ENCODE results near the gene UTP3. TPM values are rescaled to one million over a fixed set of nuclear protein-coding genes. Genes with fewer than 3 reads are reported as not detected.
A peak's percentile ranks its signal among the peaks of the same experiment; 100 is the strongest.
"Not testable (repeated sequence)": the region's sequence is repeated elsewhere in the genome, so short reads cannot be mapped to it uniquely, and the experiment has no call there.

UTP3 gene
- total RNA-seq, 2 experiments from 2014 or later = 38.7 to 39.2 TPM

- H3K36me3 Mint-ChIP-seq (ENCODE audit: low read depth) = no peaks in the 10 kb centered on the region
- no peak for DNase-seq
- no peak for ATAC-seq
- no peak overlapping the region for H3K4me3 Mint-ChIP-seq
- H3K27ac Mint-ChIP-seq = no peak overlapping the region
- H3K27me3 Mint-ChIP-seq (ENCODE audit: low read depth) = no peaks in the 10 kb centered on the region
- ChIA-PET POLR2A (no interaction called here), CTCF (interaction anchor here (0.6 kb wide), 1 partner anchor 63 kb away, joined by 3 read pairs; no protein-coding TSS in a partner anchor)
- H3K4me1 Mint-ChIP-seq (ENCODE audit: low read depth) = peaks cover 29% of the 10 kb centered on the region
- H3K9me3 Mint-ChIP-seq (ENCODE audit: insufficient read depth) = no peaks in the 10 kb centered on the region
These were observed 30.7 kb downstream of the UTP3 start for GRCh38 chr4:70718811-70719604.

GRCh38 chr4:70721747-70722146, 33.4 kb downstream of the UTP3 start, which contains the start of gene RUFY3:
Gene RUFY3, plus strand, starts transcription at chr4:70721964. Its CDS starts 610 bp downstream, at chr4:70722574.
- DNase-seq (no peak), ATAC-seq (no peak)
- CTCF ChIA-PET = interaction anchor here (1.0 to 4.7 kb wide), 9 partner anchors 13 to 272 kb away, joined by 3 to 35 read pairs (median 7); partner anchors contain the start of gene DCK
- Mint-ChIP-seq H3K27me3 (ENCODE audit: low read depth) (no peaks in the 10 kb centered on the region), H3K4me1 (ENCODE audit: low read depth) (peaks cover 21% of the 10 kb centered on the region), H3K4me3 (peak within 1 kb of the TSS; percentile 18), H3K9me3 (ENCODE audit: insufficient read depth) (no peaks in the 10 kb centered on the region), H3K36me3 (ENCODE audit: low read depth) (no peaks in the 10 kb centered on the region), H3K27ac (peak within 1 kb of the TSS; percentile 60)
- POLR2A ChIA-PET = interaction anchor here (1.0 to 1.8 kb wide), 3 partner anchors 13 to 18 kb away, joined by 4 to 5 read pairs (median 4); no protein-coding TSS in a partner anchor

- DNase-seq = peak; percentile 49
- Mint-ChIP-seq H3K4me3 (peak overlapping the region; percentile 18), H3K4me1 (ENCODE audit: low read depth) (peaks cover 20% of the 10 kb centered on the region), H3K9me3 (ENCODE audit: insufficient read depth) (no peaks in the 10 kb centered on the region), H3K27ac (peak overlapping the region; percentile 60), H3K27me3 (ENCODE audit: low read depth) (no peaks in the 10 kb centered on the region), H3K36me3 (ENCODE audit: low read depth) (no peaks in the 10 kb centered on the region)
- ChIA-PET POLR2A (interaction anchor here (1.0 to 1.8 kb wide), 4 partner anchors 12 to 117 kb away, joined by 4 to 6 read pairs (median 4); partner anchors contain the start of gene GRSF1), CTCF (interaction anchor here (1.0 to 4.7 kb wide), 9 partner anchors 12 to 272 kb away, joined by 3 to 35 read pairs (median 7); partner anchors contain the start of gene DCK)
- ATAC-seq = peak; percentile 70
These were observed 34.0 kb downstream of the UTP3 start for GRCh38 chr4:70722199-70722791.

GRCh38 chr4:70724463-70724862, 36.1 kb downstream of the UTP3 start:
- ChIA-PET POLR2A (interaction anchor here (1.2 kb wide), 1 partner anchor 10 kb away, joined by 7 read pairs; no protein-coding TSS in a partner anchor), CTCF (interaction anchor here (1.5 to 4.7 kb wide), 3 partner anchors 10 to 286 kb away, joined by 3 to 35 read pairs (median 4); no protein-coding TSS in a partner anchor)
- DNase-seq (no peak), ATAC-seq (no peak)
- Mint-ChIP-seq H3K27me3 (ENCODE audit: low read depth) (no peaks in the 10 kb centered on the region), H3K9me3 (ENCODE audit: insufficient read depth) (no peaks in the 10 kb centered on the region), H3K4me1 (ENCODE audit: low read depth) (peaks cover 19% of the 10 kb centered on the region), H3K27ac (no peak overlapping the region), H3K36me3 (ENCODE audit: low read depth) (no peaks in the 10 kb centered on the region), H3K4me3 (no peak overlapping the region)

- no peak overlapping the region for H3K4me3 Mint-ChIP-seq
- H3K9me3 Mint-ChIP-seq (ENCODE audit: insufficient read depth) = no peaks in the 10 kb centered on the region
- H3K36me3 Mint-ChIP-seq (ENCODE audit: low read depth) = no peaks in the 10 kb centered on the region
- H3K27me3 Mint-ChIP-seq (ENCODE audit: low read depth) = no peaks in the 10 kb centered on the region
- no peak for ATAC-seq
- DNase-seq = no peak
- CTCF ChIA-PET = interaction anchor here (0.7 to 1.0 kb wide), 2 partner anchors 9 to 19 kb away, joined by 3 to 4 read pairs; no protein-coding TSS in a partner anchor
- POLR2A ChIA-PET = no interaction called here
- H3K27ac Mint-ChIP-seq = no peak overlapping the region
- peaks cover 19% of the 10 kb centered on the region for H3K4me1 Mint-ChIP-seq (ENCODE audit: low read depth)
These were observed 37.3 kb downstream of the UTP3 start for GRCh38 chr4:70725633-70726032.

- H3K36me3 Mint-ChIP-seq (ENCODE audit: low read depth); POLR2A ChIA-PET; H3K27ac Mint-ChIP-seq; H3K27me3 Mint-ChIP-seq (ENCODE audit: low read depth); DNase-seq; H3K9me3 Mint-ChIP-seq (ENCODE audit: insufficient read depth); ATAC-seq; H3K4me3 Mint-ChIP-seq: not testable (repeated sequence)
- peaks cover 18% of the 10 kb centered on the region for H3K4me1 Mint-ChIP-seq (ENCODE audit: low read depth)
- CTCF ChIA-PET = interaction anchor here (1.0 kb wide), 1 partner anchor 8 kb away, joined by 3 read pairs; no protein-coding TSS in a partner anchor
These were observed 38.2 kb downstream of the UTP3 start for GRCh38 chr4:70726515-70726914.

GRCh38 chr4:70728091-70728490, 39.8 kb downstream of the UTP3 start:
- no peak overlapping the region for H3K27ac Mint-ChIP-seq

GRCh38 chr4:70732878-70733277, 44.5 kb downstream of the UTP3 start:
- H3K9me3 Mint-ChIP-seq (ENCODE audit: insufficient read depth); H3K27ac Mint-ChIP-seq; DNase-seq; POLR2A ChIA-PET; H3K4me3 Mint-ChIP-seq; H3K36me3 Mint-ChIP-seq (ENCODE audit: low read depth); H3K27me3 Mint-ChIP-seq (ENCODE audit: low read depth); ATAC-seq: not testable (repeated sequence)
- peaks cover 50% of the 10 kb centered on the region for H3K4me1 Mint-ChIP-seq (ENCODE audit: low read depth)
- CTCF ChIA-PET = interaction anchor here (4.0 kb wide), 1 partner anchor 10 kb away, joined by 35 read pairs; the partner anchor contains the start of gene RUFY3

More at GRCh38 chr4:70728091-70728490, 39.8 kb downstream of the UTP3 start:
- Mint-ChIP-seq H3K27me3 (ENCODE audit: low read depth) (no peaks in the 10 kb centered on the region), H3K4me3 (no peak overlapping the region), H3K9me3 (ENCODE audit: insufficient read depth) (no peaks in the 10 kb centered on the region), H3K4me1 (ENCODE audit: low read depth) (peaks cover 14% of the 10 kb centered on the region), H3K36me3 (ENCODE audit: low read depth) (no peaks in the 10 kb centered on the region)
- POLR2A ChIA-PET = no interaction called here
- CTCF ChIA-PET = interaction anchor here (1.5 to 1.6 kb wide), 2 partner anchors 9 to 75 kb away, joined by 3 to 5 read pairs; no protein-coding TSS in a partner anchor
- ATAC-seq (no peak), DNase-seq (no peak)

- Mint-ChIP-seq H3K27me3 (ENCODE audit: low read depth) (no peaks in the 10 kb centered on the region), H3K27ac (peak overlapping the region; percentile 91), H3K4me1 (ENCODE audit: low read depth) (peaks cover 52% of the 10 kb centered on the region), H3K36me3 (ENCODE audit: low read depth) (no peaks in the 10 kb centered on the region), H3K4me3 (peak overlapping the region; percentile 79), H3K9me3 (ENCODE audit: insufficient read depth) (no peaks in the 10 kb centered on the region)
- peak; percentile 70 for DNase-seq
- POLR2A ChIA-PET = interaction anchor here (0.6 to 3.3 kb wide), 15 partner anchors 10 to 275 kb away, joined by 3 to 25 read pairs (median 4); partner anchors contain the start of genes DCK, GRSF1, MOB1B and RUFY3
- peak; percentile 93 for ATAC-seq
- CTCF ChIA-PET = interaction anchor here (0.7 to 5.1 kb wide), 32 partner anchors 8 to 292 kb away, joined by 3 to 90 read pairs (median 4); partner anchors contain the start of genes ENAM, GRSF1, RUFY3 and UTP3
These were observed 46.0 kb downstream of the UTP3 start for GRCh38 chr4:70734168-70734954.

GRCh38 chr4:70734971-70735370, 46.6 kb downstream of the UTP3 start:
- POLR2A ChIA-PET = interaction anchor here (0.6 to 3.3 kb wide), 13 partner anchors 11 to 275 kb away, joined by 3 to 25 read pairs (median 4); partner anchors contain the start of genes DCK, GRSF1, MOB1B and UTP3
- CTCF ChIA-PET = interaction anchor here (0.7 to 5.1 kb wide), 37 partner anchors 9 to 291 kb away, joined by 3 to 90 read pairs (median 4); partner anchors contain the start of genes ENAM, GRSF1, JCHAIN and RUFY3

More at GRCh38 chr4:70734971-70735370, 46.6 kb downstream of the UTP3 start:
- H3K27ac Mint-ChIP-seq = peak overlapping the region; percentile 91
- H3K9me3 Mint-ChIP-seq (ENCODE audit: insufficient read depth) = no peaks in the 10 kb centered on the region
- H3K36me3 Mint-ChIP-seq (ENCODE audit: low read depth) = no peaks in the 10 kb centered on the region
- H3K4me1 Mint-ChIP-seq (ENCODE audit: low read depth) = peaks cover 52% of the 10 kb centered on the region
- H3K27me3 Mint-ChIP-seq (ENCODE audit: low read depth) = no peaks in the 10 kb centered on the region
- H3K4me3 Mint-ChIP-seq = peak overlapping the region; percentile 79
- ATAC-seq (peak; percentile 46), DNase-seq (peak; percentile 37)
